Measurements from ENCODE around the gene HRH1. TPM values are rescaled to one million over a fixed set of nuclear protein-coding genes. Genes with fewer than 3 reads are reported as not detected.

HRH1 gene
- total RNA-seq, 1 experiment from 2014 or later = 7.0 TPM

DNA sequence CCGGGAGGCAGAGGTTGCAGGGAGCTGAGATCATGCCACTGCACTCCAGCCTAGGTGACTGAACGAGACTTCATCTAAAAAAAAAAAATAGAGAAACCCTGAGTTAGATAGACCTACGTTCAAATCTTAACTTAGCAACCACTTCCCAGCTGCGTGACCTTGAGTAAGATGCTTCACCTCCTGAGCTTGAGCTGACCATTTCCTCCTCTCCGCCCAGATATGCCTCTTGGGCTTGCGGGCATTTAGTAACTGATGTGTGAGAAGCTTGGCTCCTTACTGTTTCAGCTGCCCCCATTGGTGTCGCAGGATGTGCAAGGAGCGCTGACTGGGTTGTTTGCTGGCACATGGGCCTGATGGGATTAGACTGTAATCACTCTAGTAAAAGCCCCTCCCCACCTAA is 91.0 kb downstream of the HRH1 start (continued):
- no peak for TF ChIP-seq CTCF (IDR thresholded peaks at IDR 0.05 in 2 of 3, conservative IDR thresholded peaks at IDR 0.05 in 1 of 3; ENCODE audit: borderline replicate concordance in 1 of 3, insufficient read depth in 1 of 3, low read depth in 2 of 3, low read length in 2 of 3)
- TF ChIP-seq CBX3 (IDR thresholded peaks at IDR 0.05; ENCODE audit: low read depth) = no peak
- no peak for TF ChIP-seq ZNF274 (IDR thresholded peaks at IDR 0.05; ENCODE audit: low read depth, low read length)
- TF ChIP-seq SRF (IDR thresholded peaks at IDR 0.05; ENCODE audit: low read depth) = no peak
- no peak for TF ChIP-seq POLR2AphosphoS5 (IDR thresholded peaks at IDR 0.05; ENCODE audit: low read depth, low read length)

- RAD21 ChIA-PET (ENCODE audit: low non-redundant PET in 1 of 2, low total read pairs in 2 of 2, uncharacterized antibody in 2 of 2, unreplicated experiment in 2 of 2) = no interaction called here
Observed at GRCh38 chr3:11245827-11246662, 91.8 kb downstream of the HRH1 start.

More at GRCh38 chr3:11245827-11246662, 91.8 kb downstream of the HRH1 start:
- intact Hi-C loops (cut with micrococcal nuclease) = no loop called here
- TF ChIP-seq, protein P1, sequence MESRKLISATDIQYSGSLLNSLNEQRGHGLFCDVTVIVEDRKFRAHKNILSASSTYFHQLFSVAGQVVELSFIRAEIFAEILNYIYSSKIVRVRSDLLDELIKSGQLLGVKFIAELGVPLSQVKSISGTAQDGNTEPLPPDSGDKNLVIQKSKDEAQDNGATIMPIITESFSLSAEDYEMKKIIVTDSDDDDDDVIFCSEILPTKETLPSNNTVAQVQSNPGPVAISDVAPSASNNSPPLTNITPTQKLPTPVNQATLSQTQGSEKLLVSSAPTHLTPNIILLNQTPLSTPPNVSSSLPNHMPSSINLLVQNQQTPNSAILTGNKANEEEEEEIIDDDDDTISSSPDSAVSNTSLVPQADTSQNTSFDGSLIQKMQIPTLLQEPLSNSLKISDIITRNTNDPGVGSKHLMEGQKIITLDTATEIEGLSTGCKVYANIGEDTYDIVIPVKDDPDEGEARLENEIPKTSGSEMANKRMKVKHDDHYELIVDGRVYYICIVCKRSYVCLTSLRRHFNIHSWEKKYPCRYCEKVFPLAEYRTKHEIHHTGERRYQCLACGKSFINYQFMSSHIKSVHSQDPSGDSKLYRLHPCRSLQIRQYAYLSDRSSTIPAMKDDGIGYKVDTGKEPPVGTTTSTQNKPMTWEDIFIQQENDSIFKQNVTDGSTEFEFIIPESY (IDR thresholded peaks at IDR 0.05; ENCODE audit: extremely low read depth, insufficient replicate concordance, low read length) = no peak
- TF ChIP-seq ATF3 (IDR thresholded peaks at IDR 0.05) (no peak), EZH2 (IDR thresholded peaks at IDR 0.05) (no peak), ELF1 (IDR thresholded peaks at IDR 0.05; ENCODE audit: borderline replicate concordance, low read depth) (no peak), CEBPB (IDR thresholded peaks at IDR 0.05; ENCODE audit: low read depth) (no peak), POLR2A (IDR thresholded peaks at IDR 0.05; ENCODE audit: borderline replicate concordance, extremely low read depth, insufficient read depth, insufficient read length) (no peak), TCF7L2 (IDR thresholded peaks at IDR 0.05; ENCODE audit: borderline replicate concordance, extremely low read depth, insufficient read depth, insufficient read length) (no peak), JUND (IDR thresholded peaks at IDR 0.05) (no peak), YY1 (IDR thresholded peaks at IDR 0.05; ENCODE audit: extremely low read depth, insufficient replicate concordance, low read depth, low read length) (no peak), CTCF (IDR thresholded peaks at IDR 0.05 in 2 of 3, conservative IDR thresholded peaks at IDR 0.05 in 1 of 3; ENCODE audit: borderline replicate concordance in 1 of 3, insufficient read depth in 1 of 3, low read depth in 2 of 3, low read length in 2 of 3) (no peak), POLR2AphosphoS5 (IDR thresholded peaks at IDR 0.05; ENCODE audit: low read depth, low read length) (no peak)
- TF ChIP-seq, protein P2, sequence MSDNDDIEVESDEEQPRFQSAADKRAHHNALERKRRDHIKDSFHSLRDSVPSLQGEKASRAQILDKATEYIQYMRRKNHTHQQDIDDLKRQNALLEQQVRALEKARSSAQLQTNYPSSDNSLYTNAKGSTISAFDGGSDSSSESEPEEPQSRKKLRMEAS (IDR thresholded peaks at IDR 0.05) = no peak
- H3K9me3 ChIP-seq (ENCODE audit: control insufficient read depth in 1 of 2, insufficient read depth in 1 of 2, low read depth in 1 of 2, low read length in 2 of 2) = no peaks in the 10 kb centered on the region
- no peak overlapping the region for H3K4me3 ChIP-seq (replicated peaks in 1 of 2; ENCODE audit: low read depth in 1 of 2, low read length in 2 of 2)
- ChIA-PET CTCF (interaction anchor here (1.9 kb wide), 1 partner anchor 9 kb away, joined by 4 read pairs; no protein-coding TSS in a partner anchor), POLR2A (no interaction called here)
- BruUV-seq (replicated peaks) = no TSS peak
- H3K27ac ChIP-seq (ENCODE audit: low read depth, low read length) = no peak overlapping the region
- H2AFZ ChIP-seq (ENCODE audit: low read depth, low read length, poor library complexity, severe bottlenecking) = no peak overlapping the region
- H3K4me1 ChIP-seq (ENCODE audit: control insufficient read depth in 1 of 2, insufficient read depth in 2 of 2, low read length in 2 of 2) = peaks cover 0 to 26% of the 10 kb centered on the region in 2 experiments; a peak in 2 of 4 replicates
- peak overlapping the region; percentile 50 for H3K4me2 ChIP-seq (ENCODE audit: low read length)
- no peak overlapping the region; the same call in 1 of the 2 replicates for H3K9ac ChIP-seq (ENCODE audit: low read length)
- no peak for DNase-seq (ENCODE audit: low read depth, low spot score)
- no peaks in the 10 kb centered on the region for H4K20me1 ChIP-seq (ENCODE audit: insufficient read depth)
- no peaks in the 10 kb centered on the region for H3K27me3 ChIP-seq (ENCODE audit: insufficient read depth, low read length)
- H3K9me2 ChIP-seq (ENCODE audit: insufficient read depth) = no peaks in the 10 kb centered on the region
- H3K36me3 ChIP-seq (ENCODE audit: control insufficient read depth in 1 of 2, insufficient read depth in 2 of 2, low read length in 2 of 2) = no peaks in the 10 kb centered on the region
- H3K79me2 ChIP-seq (ENCODE audit: insufficient read depth, low read length) = no peaks in the 10 kb centered on the region
- ATAC-seq = peak; percentile 62

Data from HCT116 (cell line).